ENCODE results near the gene KLF11.

DNA sequence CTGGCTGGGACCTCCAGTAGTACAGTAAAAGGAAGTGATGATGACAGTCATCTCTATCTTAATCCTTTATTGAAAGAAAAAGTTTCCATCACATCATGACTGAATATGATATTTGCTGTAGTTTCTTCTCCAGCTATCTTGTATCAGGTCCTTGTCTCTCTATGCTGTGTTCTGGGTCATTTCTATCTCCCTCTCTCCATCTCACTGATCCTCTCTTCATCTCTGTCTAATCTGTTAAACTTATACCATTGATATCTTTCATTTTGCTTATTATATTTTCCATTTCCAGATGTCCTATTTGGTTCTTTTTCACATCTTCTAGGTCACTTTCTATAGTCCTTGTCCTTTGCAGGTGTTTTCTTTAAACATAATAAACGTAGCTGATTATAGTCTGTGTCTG, 24.5 kb downstream of the KLF11 start:
- TF ChIP-seq, protein P1, sequence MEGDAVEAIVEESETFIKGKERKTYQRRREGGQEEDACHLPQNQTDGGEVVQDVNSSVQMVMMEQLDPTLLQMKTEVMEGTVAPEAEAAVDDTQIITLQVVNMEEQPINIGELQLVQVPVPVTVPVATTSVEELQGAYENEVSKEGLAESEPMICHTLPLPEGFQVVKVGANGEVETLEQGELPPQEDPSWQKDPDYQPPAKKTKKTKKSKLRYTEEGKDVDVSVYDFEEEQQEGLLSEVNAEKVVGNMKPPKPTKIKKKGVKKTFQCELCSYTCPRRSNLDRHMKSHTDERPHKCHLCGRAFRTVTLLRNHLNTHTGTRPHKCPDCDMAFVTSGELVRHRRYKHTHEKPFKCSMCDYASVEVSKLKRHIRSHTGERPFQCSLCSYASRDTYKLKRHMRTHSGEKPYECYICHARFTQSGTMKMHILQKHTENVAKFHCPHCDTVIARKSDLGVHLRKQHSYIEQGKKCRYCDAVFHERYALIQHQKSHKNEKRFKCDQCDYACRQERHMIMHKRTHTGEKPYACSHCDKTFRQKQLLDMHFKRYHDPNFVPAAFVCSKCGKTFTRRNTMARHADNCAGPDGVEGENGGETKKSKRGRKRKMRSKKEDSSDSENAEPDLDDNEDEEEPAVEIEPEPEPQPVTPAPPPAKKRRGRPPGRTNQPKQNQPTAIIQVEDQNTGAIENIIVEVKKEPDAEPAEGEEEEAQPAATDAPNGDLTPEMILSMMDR (conservative IDR thresholded peaks at IDR 0.05; ENCODE audit: low read length) = no peak
- TF ChIP-seq EZH2phosphoT487 (IDR thresholded peaks at IDR 0.05; ENCODE audit: borderline replicate concordance) = no peak

All from Loucy (cell line).